ENCODE data around the gene TTF1. TPM values are rescaled to one million over a fixed set of nuclear protein-coding genes. Genes with fewer than 3 reads are reported as not detected.
A peak's percentile ranks its signal among the peaks of the same experiment; 100 is the strongest.

The TTF1 gene
- total and polyA plus RNA-seq, 9 donors = 10.1 to 15.3 (median 12.1) TPM

- H3K36me3 ChIP-seq = no peaks in the 10 kb centered on the region
- H3K4me1 ChIP-seq (ENCODE audit: insufficient read depth) = peaks cover 7% of the 10 kb centered on the region
- H3K27ac ChIP-seq = peak within 1 kb of the TSS in 1 of 2 donors; percentile 76
- TF ChIP-seq CTCF (IDR thresholded peaks at IDR 0.05) (peak in 1 of 3 donors; percentile 27), POLR2A (IDR thresholded peaks at IDR 0.05) (peak; percentile 77), EP300 (IDR thresholded peaks at IDR 0.05) (peak; percentile 66)
- peak within 1 kb of the TSS; percentile 91 for H3K4me3 ChIP-seq
- peak; percentile 96 to 99 (median 97) for DNase-seq
- WGBS, 3 donors = 0 to 1% (median 1%) methylated on average over 53 to 82 of the region's 82 CpGs
- no peaks in the 10 kb centered on the region for H3K9me3 ChIP-seq
- intact Hi-C loops (cut with DNase I) = loop anchor here in 1 of 4 donors (10.0 kb wide), 1 partner anchor 60 kb away; the partner anchor contains the start of gene CFAP77
- no peaks in the 10 kb centered on the region for H3K27me3 ChIP-seq
Measured at GRCh38 chr9:132354637-132355355, 51.8 kb downstream of the TTF1 start, which contains the start of gene SETX. TSS of gene SETX (minus strand) at chr9:132354986. CDS start at chr9:132349428, 5,558 bp downstream.

GRCh38 chr9:132351404-132352045 lies 55.1 kb downstream of the TTF1 start:
- peaks cover 7% of the 10 kb centered on the region for H3K4me1 ChIP-seq (ENCODE audit: insufficient read depth)
- 35 to 60% (median 49%) methylated on average over 3 of the region's 3 CpGs for WGBS, 3 donors
- no peaks in the 10 kb centered on the region for H3K27me3 ChIP-seq
- no peak overlapping the region for H3K4me3 ChIP-seq
- intact Hi-C loops (cut with DNase I) = loop anchor here in 1 of 4 donors (10.0 kb wide), 1 partner anchor 63 kb away; the partner anchor contains the start of gene CFAP77
- peaks cover 2% of the 10 kb centered on the region for H3K36me3 ChIP-seq
- TF ChIP-seq EP300 (IDR thresholded peaks at IDR 0.05) (no peak), CTCF (IDR thresholded peaks at IDR 0.05) (no peak), POLR2A (IDR thresholded peaks at IDR 0.05) (no peak)
- DNase-seq = no peak
- no peaks in the 10 kb centered on the region for H3K9me3 ChIP-seq
- no peak overlapping the region for H3K27ac ChIP-seq

GRCh38 chr9:132350861-132351315 lies 55.8 kb downstream of the TTF1 start:
- TF ChIP-seq CTCF (IDR thresholded peaks at IDR 0.05) = no peak
- Histone ChIP-seq H3K9me3 (no peaks in the 10 kb centered on the region), H3K27me3 (no peaks in the 10 kb centered on the region), H3K4me1 (ENCODE audit: insufficient read depth) (peaks cover 7% of the 10 kb centered on the region), H3K4me3 (no peak overlapping the region), H3K36me3 (peaks cover 2% of the 10 kb centered on the region), H3K27ac (no peak overlapping the region)
- WGBS, 3 donors = 6 to 27% (median 9%) methylated on average over 6 of the region's 6 CpGs
- intact Hi-C loops (cut with DNase I) = loop anchor here in 1 of 4 donors (10.0 kb wide), 1 partner anchor 64 kb away; the partner anchor contains the start of gene CFAP77
- no peak for DNase-seq

- TF ChIP-seq POLR2A (IDR thresholded peaks at IDR 0.05) (no peak), EP300 (IDR thresholded peaks at IDR 0.05) (no peak), CTCF (IDR thresholded peaks at IDR 0.05) (no peak)
- DNase-seq = no peak
- H3K4me1 ChIP-seq (ENCODE audit: insufficient read depth) = peaks cover 3% of the 10 kb centered on the region
- intact Hi-C loops (cut with DNase I) = no loop called here
- no peak overlapping the region for H3K4me3 ChIP-seq
- H3K36me3 ChIP-seq = peaks cover 2% of the 10 kb centered on the region
- H3K27me3 ChIP-seq = no peaks in the 10 kb centered on the region
- no peaks in the 10 kb centered on the region for H3K9me3 ChIP-seq
- 57 to 70% (median 58%) methylated on average over 5 of the region's 5 CpGs for WGBS, 3 donors
- no peak overlapping the region for H3K27ac ChIP-seq
Measured at GRCh38 chr9:132348676-132349075, 58.0 kb downstream of the TTF1 start.

All from ovary (tissue), 9 donors.